ENCODE results near the gene LIPG.
"Not testable (repeated sequence)": the region's sequence is repeated elsewhere in the genome, so short reads cannot be mapped to it uniquely, and the experiment has no call there.

LIPG gene
- total RNA-seq = 0.05 to 0.65 reads per million in 2 donors

GRCh38 chr18:49561289-49562193 lies at the start of gene LIPG:
Gene LIPG (plus strand): TSS chr18:49562057. CDS start chr18:49562309, 252 bp downstream.
- DNase-seq = peak; percentile 18

DNA sequence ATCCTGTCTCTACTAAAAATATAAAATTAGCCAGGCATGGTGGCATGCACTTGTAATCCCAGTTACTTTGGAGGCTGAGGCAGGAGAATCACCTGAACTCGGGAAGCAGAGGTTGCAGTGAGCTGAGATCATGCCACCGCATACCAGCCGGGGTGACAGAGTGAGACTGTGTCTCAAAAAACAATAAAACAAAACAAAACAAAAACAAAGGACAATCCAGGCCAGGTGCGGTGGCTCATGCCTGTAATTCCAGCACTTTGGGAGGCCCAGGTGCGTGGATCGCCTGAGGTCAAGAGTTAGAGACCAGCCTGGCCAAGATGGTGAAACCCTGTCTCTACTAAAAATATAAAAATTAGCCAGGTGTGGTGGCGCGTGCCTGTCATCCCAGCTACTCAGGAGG lies 49.0 kb upstream of the LIPG start:
- DNase-seq = not testable (repeated sequence)

DNA sequence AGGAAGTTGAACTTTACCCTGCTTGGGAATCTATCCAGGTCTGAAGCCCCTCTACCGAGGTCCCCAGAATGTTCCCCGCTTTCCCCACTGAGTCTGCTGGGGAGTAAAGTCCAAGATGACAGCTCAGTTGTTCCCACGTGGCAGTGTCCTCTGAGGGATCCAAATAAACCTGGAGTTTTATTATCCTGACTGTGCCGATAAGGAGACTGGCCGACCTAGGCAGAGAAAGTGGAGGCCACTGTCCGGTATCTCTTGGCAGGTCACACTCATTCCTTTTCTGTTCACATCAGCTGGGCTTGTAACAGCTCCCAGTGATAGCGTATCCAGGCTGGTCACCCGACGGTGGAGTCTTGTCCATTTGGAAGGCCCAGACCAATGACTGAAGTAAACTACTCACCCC lies 47.3 kb upstream of the LIPG start:
- DNase-seq = no peak

DNA sequence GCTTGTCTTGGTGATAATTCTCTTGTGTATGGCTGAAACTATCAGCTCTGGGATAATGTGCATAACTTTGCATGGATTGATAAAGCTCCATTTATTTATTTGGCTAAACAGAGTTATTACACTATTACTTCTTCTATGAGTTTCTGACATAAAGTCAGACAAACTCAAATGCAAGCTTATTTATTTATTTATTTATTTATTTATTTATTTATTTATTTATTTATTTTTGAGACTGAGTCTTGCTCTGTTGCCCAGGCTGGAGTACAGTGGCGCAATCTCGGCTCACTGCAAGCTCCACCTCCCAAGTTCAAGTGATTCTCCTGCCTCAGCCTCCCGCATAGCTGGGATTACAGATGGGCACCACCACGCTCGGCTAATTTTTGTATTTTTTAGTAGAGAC lies 46.9 kb upstream of the LIPG start:
- DNase-seq = not testable (repeated sequence)

DNA sequence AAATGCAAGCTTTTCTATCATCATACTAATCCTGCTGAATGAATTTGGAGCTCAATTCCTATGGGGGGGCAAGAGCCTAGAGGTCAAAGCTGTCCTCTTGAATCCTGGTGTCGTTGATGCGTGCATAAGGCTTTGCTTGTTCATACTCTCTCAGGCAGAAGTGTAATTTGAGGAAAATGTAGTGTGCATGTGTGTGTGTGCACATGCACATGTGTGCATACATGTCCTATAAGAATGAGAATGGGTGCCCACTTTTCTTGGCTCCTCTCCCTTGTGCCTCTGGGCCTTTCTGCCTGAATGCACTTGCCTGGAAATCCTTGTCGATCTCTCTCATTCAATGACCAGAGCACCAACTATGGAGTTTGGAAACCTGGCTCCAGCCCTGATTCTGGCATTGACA lies 46.3 kb upstream of the LIPG start:
- no peak for DNase-seq

DNA sequence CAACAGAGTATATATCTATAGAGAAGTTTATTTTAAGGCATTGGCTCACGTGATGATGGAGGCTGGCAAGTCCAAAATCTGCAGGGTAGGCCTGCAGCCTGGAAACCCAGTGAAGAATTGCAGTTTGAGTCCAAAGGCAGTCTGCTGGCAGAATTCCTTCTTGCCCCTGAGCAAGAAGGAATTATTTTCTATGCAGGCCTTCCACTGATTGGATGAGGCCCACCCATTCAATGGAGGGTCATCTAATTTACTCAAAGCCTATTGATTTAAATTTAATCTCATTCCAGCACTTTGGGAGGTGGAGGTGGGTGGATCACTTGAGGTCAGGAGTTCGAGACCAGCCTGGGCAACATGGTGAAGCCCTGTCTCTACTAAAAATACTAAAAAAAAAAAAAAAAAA lies 44.4 kb upstream of the LIPG start:
- DNase-seq = no peak

GRCh38 chr18:49519101-49519971 lies 42.5 kb upstream of the LIPG start:
- DNase-seq = no peak

DNA sequence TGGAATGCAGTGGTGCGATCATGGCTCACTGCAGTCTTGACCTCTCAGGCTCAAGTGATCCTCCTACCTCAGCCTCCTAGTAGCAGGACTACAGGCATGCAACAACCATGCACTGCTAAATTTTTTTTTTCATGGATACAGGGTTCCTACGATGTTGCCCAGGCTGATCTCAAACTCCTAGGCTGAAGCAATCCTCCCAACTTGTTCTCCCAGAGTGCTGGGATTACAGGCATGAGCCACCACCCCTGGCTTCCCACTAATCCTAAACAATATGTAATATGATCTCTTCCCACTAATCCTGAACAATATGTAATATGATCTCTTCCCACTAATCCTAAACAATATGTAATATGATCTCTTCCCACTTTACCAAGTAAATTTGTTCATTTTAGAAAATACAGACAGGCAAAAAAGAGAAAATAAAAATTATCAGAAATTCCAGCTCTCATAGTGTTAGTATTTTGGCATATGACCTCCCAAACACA lies 41.2 kb upstream of the LIPG start:
- no peak for DNase-seq

GRCh38 chr18:49521216-49521835 lies 40.5 kb upstream of the LIPG start:
- no peak for DNase-seq

DNA sequence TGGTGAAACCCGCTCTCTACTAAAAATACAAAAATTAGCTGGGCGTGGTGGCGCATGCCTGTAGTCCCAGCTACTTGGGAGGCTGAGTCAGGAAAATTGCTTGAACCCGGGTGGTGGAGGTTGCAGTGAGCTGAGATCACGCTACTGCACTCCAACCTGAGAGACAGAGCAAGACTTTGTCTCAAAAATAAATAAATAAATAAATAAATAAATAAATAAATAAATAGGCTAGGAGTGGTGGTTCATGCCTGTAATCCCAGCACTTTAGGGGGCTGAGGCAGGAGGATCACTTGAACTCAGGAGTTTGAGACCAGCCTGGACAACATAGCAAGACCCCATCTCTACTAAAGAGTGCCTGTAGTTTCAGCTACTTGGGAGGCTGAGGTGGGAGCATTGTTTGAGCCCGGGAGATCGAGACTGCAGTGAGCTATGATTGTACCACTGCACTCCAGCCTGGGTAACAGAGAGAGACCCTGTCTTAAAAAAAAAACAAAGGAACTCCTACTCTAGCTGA lies 38.2 kb upstream of the LIPG start:
- not testable (repeated sequence) for DNase-seq

DNA sequence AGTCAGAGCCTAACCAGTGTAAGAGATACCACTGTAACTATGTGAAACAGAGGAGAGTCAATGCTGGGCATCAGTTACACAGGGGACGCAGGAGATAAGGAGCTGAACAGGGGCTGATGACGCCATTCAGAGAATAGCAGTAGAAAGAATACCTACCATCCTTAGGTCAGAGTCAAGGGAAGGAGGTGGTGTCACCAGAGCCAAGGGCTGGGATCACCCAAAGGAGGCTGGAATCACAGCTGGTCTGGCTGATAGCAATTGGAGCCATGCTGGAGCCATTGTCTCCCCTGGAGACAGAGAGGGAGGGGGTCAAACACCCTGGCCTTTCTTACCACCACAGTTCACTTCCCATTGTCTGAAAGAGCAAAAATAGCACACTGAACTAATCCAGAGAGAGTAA lies 37.5 kb upstream of the LIPG start:
- no peak for DNase-seq

GRCh38 chr18:49524951-49525350 lies 36.9 kb upstream of the LIPG start:
- DNase-seq = no peak

DNA sequence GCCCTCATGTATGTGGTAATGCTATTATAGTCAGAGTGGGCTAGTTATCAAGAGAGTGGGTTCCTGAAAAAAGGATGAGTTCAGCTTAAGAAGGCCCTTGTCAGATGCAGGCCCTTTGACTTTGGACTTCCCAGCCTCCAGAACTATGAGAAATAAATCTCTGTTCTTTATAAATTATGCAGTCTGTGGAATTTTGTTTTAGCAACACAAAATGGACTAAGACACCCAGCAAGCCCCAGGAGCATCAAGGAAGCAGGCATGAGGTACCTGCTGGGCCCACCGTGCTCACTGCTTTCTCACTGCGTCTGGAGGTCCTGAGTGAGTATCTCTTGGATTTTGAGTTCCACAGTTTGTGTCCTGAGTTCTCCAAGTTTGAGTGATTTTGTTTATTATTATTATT lies 35.9 kb upstream of the LIPG start:
- DNase-seq = no peak

GRCh38 chr18:49527631-49528327 lies 34.1 kb upstream of the LIPG start:
- no peak for DNase-seq

- DNase-seq = no peak
Observed at GRCh38 chr18:49529596-49529995, 32.3 kb upstream of the LIPG start.

DNA sequence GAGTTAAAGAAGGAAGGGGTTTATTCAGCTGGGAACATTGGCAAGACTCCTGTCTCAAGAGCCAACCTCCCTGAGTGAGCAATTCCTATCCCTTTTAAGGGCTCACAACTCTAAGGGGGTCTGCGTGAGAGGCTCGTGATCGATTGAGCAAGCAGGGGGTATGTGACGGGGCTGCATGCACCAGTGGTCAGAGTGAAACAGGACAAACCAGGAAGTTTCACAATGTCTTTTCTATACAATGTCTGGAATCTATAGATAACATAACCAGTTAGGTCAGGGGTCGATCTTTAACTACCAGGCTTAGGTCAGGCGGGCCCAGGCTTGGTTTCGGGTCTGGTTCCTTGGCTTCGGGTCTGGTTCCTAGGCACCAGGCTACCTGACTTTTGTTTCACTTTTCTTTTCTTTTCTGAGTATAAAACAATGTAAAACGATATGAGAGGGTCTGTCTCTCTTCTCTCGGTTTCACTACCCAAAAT lies 30.1 kb upstream of the LIPG start:
- no peak for DNase-seq

DNA sequence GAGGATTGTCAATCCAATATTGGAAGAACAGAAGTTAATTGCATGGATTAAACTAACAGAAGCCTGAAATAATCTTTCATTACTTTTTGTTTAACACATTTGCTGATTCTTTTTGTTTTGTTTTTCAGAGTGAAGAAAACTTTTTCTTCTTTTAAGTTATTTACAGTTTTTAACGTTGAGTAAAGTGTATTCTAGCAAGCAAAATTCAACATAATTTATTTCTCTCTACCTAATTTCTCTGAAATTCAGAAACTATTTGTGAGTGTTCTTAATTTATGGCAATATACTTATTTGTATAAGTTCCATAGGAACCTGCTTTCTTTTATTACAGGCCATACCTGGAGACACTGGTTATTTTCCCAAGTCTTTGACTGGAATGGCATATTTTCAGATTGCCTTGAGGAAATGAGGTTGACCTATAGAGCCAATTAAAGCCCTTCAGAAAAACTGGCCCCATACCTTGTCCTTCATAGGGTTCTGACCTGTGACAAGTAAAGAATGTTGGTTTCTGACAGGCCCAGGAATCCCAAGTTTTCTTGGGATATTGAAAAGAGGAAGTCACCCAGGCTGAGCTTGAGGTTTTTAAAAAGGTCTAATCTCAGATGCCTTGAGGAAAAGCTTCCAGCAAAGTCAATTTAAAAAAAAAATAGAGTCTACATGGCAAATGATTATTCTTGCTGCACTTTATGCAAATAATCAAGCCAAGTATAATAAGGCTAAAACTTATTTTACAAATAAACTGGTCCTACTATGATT lies 26.8 kb upstream of the LIPG start:
- DNase-seq = no peak

DNA sequence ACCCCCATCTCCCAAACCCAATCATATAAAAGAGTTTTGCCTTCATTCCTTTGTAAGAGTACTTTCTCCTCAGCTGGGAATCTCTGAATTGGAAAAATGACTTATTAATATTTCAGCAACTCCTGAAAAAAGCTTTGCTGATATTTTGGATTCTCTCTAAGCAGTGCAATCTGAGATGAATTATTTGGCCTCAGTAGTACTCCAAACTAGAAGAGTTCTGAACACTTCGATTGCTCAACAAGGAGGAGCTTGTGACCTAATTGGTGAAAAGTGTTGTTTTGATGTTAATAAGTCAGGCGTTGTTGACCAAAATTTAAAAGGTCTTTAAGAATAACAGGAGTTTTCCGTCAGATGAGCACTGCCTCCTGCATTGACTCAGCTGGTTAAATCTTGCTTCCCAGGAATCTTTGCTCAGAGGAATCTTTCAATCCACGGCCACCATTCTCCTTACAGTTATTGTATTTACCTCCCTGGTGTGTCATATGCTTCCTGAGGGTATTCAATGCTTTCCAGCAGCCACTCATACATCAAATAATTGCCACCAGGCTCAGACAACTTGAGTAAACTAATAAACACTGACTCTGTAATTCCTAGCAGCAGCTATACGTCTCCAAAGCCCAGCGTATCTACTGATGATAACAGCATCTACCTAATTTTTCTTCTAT lies 24.5 kb upstream of the LIPG start:
- DNase-seq = no peak

DNA sequence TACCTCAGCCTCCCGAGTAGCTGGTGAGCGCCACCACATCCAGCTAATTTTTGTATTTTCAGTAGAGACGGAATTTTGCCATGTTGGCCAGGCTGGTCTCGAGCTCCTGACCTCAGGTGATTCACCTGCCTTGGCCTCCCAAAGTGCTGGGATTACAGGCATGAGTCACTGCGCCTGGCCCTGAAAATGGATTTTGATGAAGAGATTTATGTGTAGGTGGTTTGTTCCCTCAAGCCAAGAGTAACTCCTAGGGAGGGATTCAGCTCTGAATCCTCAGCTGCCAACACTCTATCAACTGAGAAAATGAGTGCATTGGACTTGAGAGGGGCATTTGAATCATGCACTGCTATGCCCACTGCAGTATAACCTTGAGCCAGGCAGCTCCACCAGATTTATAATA lies 17.5 kb upstream of the LIPG start:
- DNase-seq = no peak

DNA sequence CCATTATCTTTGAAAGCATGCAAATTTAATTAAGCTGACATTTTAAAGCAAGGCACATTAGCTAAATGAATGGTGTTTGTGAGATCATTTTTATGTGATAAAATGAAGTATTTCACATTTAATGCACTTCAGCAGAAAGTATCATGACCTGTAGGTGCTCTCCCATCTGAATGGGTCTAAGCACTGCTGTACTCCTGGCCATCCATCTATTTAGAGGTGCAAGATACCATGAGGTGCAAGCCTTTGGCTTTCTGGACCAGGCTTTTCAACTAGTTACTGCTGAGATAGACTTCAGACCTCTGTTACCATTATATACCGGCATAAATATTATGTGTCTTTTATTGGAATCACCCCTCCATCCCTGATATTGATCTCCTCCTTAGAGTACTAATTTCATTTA lies 15.6 kb upstream of the LIPG start:
- DNase-seq = no peak

Data from activated gamma-delta T cell (primary cell).